ENCODE results near the gene PCCA. TPM values are rescaled to one million over a fixed set of nuclear protein-coding genes. Genes with fewer than 3 reads are reported as not detected.

Gene PCCA
- polyA plus RNA-seq, 1 experiment, result 3.0 TPM

DNA sequence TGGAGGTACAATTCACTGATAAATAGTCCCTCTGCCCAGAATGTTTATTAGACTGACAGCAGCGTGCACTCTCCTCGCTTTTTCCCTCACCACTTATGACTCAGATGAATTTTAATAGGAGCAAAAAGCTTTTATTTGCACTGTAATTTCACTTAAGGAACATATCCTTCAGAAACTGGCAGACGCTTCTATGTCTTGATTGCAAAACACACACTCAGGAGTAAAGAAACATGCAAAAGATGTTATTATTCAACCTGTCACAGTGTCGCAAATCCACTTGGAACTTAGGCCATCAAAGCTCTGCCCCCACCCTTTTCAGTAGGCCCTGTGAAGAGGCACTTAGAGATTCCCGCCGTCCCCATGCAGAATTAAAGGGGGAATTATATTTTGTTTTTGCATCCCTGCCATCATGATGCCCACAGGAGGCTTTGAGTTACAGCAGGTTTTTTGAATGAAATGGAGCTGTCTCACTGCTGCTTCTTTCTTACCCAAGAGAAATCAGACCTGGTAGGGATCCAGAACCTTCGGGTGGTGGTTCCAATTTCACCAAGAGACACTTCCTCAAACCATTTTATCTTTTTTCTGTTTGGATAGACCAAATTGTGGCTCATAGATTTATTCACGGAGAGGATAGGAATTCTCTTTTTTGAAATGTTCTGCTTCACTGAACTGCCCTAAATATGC, 425.2 kb downstream of the PCCA start:
- TF ChIP-seq, protein P1, sequence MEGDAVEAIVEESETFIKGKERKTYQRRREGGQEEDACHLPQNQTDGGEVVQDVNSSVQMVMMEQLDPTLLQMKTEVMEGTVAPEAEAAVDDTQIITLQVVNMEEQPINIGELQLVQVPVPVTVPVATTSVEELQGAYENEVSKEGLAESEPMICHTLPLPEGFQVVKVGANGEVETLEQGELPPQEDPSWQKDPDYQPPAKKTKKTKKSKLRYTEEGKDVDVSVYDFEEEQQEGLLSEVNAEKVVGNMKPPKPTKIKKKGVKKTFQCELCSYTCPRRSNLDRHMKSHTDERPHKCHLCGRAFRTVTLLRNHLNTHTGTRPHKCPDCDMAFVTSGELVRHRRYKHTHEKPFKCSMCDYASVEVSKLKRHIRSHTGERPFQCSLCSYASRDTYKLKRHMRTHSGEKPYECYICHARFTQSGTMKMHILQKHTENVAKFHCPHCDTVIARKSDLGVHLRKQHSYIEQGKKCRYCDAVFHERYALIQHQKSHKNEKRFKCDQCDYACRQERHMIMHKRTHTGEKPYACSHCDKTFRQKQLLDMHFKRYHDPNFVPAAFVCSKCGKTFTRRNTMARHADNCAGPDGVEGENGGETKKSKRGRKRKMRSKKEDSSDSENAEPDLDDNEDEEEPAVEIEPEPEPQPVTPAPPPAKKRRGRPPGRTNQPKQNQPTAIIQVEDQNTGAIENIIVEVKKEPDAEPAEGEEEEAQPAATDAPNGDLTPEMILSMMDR (IDR thresholded peaks at IDR 0.05; ENCODE audit: insufficient read depth, low read depth, low read length), result no peak
- H3K27me3 ChIP-seq (ENCODE audit: control insufficient read depth, insufficient read depth, low read length), result no peaks in the 10 kb centered on the region
- CTCF ChIA-PET, result interaction anchor here (0.6 to 3.6 kb wide), 16 partner anchors 11 to 1029 kb away, joined by 3 to 42 read pairs (median 6); partner anchors contain the start of gene PCCA
- POLR2A ChIA-PET, result no interaction called here
- no peak overlapping the region for H3K4me3 ChIP-seq (ENCODE audit: low read depth, low read length)
- no peaks in the 10 kb centered on the region; the same call in 1 of the 2 replicates for H3K36me3 ChIP-seq (ENCODE audit: control insufficient read depth, insufficient read depth, low read length)
- no peak for DNase-seq (ENCODE audit: low read depth)

DNA sequence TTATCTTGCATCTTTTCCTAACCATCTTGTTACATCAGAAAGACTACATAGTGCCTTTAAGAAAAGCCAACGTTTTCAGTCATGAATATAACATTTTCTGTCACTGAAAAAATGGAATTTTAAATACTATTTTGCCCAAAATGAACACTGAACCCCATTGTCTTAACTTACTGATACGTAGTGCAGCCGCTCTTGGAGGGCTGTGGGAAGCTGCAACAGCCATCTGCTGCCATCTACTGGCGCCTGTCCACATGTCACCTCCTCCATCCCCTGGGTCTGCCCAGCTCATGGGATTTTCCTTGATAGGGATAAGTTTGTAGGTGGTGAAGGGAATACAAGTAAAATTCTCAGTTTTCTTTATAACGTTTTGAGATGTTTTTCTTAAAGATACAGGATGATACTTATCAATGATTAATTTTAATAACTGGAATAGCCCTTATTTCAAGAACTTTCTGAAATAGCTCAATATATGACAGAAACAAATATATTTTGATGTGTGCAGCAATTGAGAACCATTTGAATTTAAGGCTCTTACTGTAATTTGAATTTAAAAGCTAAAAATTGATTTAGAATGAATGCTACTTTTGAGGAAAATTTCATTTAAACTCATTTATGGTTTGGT, 426.0 kb downstream of the PCCA start:
- Histone ChIP-seq H3K27me3 (ENCODE audit: control insufficient read depth, insufficient read depth, low read length) (no peaks in the 10 kb centered on the region), H3K4me3 (ENCODE audit: low read depth, low read length) (no peak overlapping the region), H3K36me3 (ENCODE audit: control insufficient read depth, insufficient read depth, low read length) (no peaks in the 10 kb centered on the region; the same call in 1 of the 2 replicates)
- TF ChIP-seq, protein P1 (IDR thresholded peaks at IDR 0.05; ENCODE audit: insufficient read depth, low read depth, low read length), result peak; percentile 96
- POLR2A ChIA-PET, result no interaction called here
- CTCF ChIA-PET, result interaction anchor here (0.6 to 3.6 kb wide), 28 partner anchors 10 to 1029 kb away, joined by 3 to 42 read pairs (median 5); partner anchors contain the start of gene PCCA
- no peak for DNase-seq (ENCODE audit: low read depth)

GRCh38 chr13:100515410-100515800, 426.5 kb downstream of the PCCA start:
- ChIA-PET POLR2A (no interaction called here), CTCF (interaction anchor here (0.6 to 3.6 kb wide), 27 partner anchors 10 to 860 kb away, joined by 3 to 42 read pairs (median 5); partner anchors contain the start of gene PCCA)
- Histone ChIP-seq H3K27me3 (ENCODE audit: control insufficient read depth, insufficient read depth, low read length) (no peaks in the 10 kb centered on the region), H3K4me3 (ENCODE audit: low read depth, low read length) (no peak overlapping the region), H3K36me3 (ENCODE audit: control insufficient read depth, insufficient read depth, low read length) (no peaks in the 10 kb centered on the region; the same call in 1 of the 2 replicates)
- DNase-seq (ENCODE audit: low read depth), result no peak
- TF ChIP-seq, protein P1 (IDR thresholded peaks at IDR 0.05; ENCODE audit: insufficient read depth, low read depth, low read length), result no peak

DNA sequence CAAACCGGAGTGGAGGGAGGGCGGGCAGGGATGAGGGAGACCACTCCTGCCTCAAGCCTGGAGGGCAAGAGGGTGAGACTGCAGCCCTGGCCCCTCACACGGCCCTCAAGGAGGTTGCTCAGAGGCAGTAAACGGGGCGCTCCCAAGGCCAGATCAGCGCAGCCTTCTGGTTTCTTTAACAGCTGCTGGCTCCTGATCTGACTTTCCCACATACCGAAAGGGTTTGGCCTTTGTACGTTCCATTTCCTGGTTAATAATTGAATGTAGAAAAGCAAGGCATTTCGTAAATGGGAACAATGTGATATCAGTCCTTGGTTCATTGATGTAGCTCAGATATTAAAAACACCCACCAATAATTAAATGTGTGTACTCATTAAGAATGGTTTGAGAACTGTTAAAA, 428.2 kb downstream of the PCCA start:
- TF ChIP-seq, protein P1 (IDR thresholded peaks at IDR 0.05; ENCODE audit: insufficient read depth, low read depth, low read length), result no peak
- CTCF ChIA-PET, result interaction anchor here (2.4 kb wide), 1 partner anchor 601 kb away, joined by 7 read pairs; no protein-coding TSS in a partner anchor
- DNase-seq (ENCODE audit: low read depth), result no peak
- Histone ChIP-seq H3K4me3 (ENCODE audit: low read depth, low read length) (no peak overlapping the region), H3K36me3 (ENCODE audit: control insufficient read depth, insufficient read depth, low read length) (no peaks in the 10 kb centered on the region; the same call in 1 of the 2 replicates), H3K27me3 (ENCODE audit: control insufficient read depth, insufficient read depth, low read length) (no peaks in the 10 kb centered on the region)
- POLR2A ChIA-PET, result no interaction called here

DNA sequence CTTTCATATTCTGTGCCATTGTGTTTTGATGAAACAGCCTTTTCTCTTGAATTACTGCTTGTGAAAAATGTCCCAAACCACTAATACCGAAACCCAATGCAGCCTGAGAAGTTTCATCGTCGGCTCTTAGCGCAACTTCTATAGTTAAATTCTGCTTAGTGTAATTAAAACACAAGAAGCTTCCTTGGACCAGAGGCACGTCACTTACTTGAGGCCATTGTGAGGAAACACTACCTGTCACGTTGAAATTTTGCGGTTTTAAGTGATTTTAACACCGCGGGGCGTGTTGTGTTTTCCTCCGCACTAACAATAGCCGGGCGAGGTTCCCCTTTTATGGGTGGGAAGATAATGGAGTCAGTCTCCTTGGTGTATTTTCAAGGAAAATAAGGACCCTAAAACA, 428.8 kb downstream of the PCCA start:
- no peaks in the 10 kb centered on the region for H3K27me3 ChIP-seq (ENCODE audit: control insufficient read depth, insufficient read depth, low read length)
- H3K36me3 ChIP-seq (ENCODE audit: control insufficient read depth, insufficient read depth, low read length), result no peaks in the 10 kb centered on the region; the same call in 1 of the 2 replicates
- DNase-seq (ENCODE audit: low read depth), result no peak
- CTCF ChIA-PET, result interaction anchor here (2.4 kb wide), 1 partner anchor 602 kb away, joined by 7 read pairs; no protein-coding TSS in a partner anchor
- POLR2A ChIA-PET, result no interaction called here
- H3K4me3 ChIP-seq (ENCODE audit: low read depth, low read length), result no peak overlapping the region
- TF ChIP-seq, protein P1 (IDR thresholded peaks at IDR 0.05; ENCODE audit: insufficient read depth, low read depth, low read length), result no peak
